GM18951 (cell line): ENCODE results near the gene MLLT3.

Experiments used
- POLR2A ChIP-seq: IDR thresholded peaks from 4 replicates; pipeline ENCODE4 v1.6.1; 2011; ENCODE audit warnings: mild to moderate bottlenecking; ENCODE audit not compliant: insufficient read length, insufficient read depth; ENCODE audit errors: extremely low read depth
- in situ Hi-C: fragments of 300-500 bp; cut with MboI; formaldehyde crosslinking; loops from one replicate; pipeline ENCODE4 v1.12.0; 2022; ENCODE audit warnings: low sequenced_read_pairs, mixed read lengths, inconsistent platforms; ENCODE audit not compliant: unreplicated experiment

The MLLT3 gene

DNA sequence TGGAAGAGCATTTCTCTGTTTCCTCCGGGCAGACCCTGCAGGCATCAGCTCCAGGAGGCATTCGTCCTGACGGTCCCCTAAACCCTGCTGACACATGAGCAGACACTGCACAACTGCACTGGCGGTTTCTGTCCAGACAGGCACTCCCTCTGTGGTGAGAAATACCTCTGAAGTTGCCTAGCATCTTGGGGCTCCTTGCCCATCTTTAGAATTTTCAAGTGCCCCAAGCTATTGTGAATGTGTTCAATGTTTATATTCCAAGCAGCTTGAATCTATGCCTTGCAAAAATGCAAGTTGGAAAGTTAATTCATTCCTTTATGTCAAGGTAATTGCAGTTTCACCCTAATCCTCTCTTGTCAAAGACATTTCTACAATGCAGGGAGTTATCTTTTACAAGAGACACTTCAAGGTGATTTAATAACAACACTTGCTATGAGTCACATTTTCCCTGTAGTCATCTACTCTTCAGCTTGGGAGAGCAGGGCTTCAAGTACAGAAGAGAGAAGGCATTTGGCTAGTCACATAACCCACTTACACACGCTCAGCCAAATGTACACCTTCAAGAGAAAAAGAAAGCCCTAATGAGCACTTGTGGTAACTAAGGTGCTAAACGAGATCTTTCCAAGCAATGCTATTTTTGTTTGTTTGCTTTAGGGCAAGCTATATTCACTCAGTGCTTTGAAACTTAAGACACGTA is 302.5 kb downstream of the MLLT3 start:
- TF ChIP-seq POLR2A = no peak
- in situ Hi-C loops = no loop called here

DNA sequence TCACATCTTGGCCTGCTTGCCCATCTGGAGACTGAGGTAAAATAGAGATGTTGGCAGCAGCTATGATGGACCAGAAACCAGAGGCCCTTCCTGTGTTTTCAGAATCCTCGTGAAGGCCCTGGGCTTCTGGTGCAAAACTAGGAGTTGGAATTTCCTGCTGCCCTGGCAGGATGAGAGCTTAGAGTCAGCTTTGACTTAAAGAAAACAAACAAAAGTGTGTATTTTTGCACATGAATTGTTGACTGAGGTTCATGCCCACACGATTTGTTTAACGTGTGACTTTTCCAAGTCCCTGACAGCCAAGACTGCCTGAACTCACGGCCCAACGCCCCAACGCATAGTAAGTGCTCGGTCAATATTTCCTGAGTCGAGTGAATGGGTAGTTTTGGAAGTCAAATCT is 303.1 kb downstream of the MLLT3 start:
- no peak for TF ChIP-seq POLR2A
- in situ Hi-C loops = no loop called here

DNA sequence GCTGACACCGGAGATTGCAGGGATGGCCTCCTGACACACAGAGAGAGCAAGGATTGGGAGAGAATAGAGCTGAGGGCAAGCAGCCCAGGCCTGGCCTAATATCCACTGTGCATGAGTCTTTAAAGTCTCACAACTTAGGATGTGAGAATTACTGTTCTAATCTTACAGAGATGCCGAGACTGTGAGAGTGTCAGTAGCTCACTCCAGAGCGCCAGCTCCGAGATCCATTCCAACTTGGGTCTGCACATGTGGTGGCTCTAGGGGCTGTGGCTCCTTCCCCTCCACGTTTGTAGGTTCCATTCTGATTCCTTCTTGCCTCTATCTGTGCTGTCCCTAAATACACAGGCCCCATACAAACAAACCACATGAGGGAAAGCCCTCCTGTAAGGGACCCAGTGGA is 304.6 kb downstream of the MLLT3 start:
- in situ Hi-C loops = no loop called here
- no peak for TF ChIP-seq POLR2A

DNA sequence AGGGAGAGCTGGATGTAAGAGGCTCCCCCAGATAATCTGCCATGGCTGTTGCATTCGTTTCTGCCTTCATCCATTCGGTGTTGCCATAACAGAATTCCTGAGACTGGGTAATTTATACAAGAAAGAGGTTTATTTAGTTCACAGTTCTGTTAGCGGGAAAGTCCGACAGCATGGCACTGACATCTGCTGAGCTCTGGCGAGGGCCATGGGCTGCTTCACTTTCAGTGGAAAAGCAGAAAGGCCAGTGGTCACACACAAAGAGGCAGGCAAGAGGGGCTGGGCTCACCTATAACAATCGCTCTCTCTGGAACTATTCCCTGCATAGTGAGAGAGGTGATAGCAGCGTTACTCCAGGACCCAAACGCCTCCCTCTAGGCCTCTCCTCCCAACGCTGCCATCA is 305.9 kb downstream of the MLLT3 start:
- in situ Hi-C loops = no loop called here
- no peak for TF ChIP-seq POLR2A

DNA sequence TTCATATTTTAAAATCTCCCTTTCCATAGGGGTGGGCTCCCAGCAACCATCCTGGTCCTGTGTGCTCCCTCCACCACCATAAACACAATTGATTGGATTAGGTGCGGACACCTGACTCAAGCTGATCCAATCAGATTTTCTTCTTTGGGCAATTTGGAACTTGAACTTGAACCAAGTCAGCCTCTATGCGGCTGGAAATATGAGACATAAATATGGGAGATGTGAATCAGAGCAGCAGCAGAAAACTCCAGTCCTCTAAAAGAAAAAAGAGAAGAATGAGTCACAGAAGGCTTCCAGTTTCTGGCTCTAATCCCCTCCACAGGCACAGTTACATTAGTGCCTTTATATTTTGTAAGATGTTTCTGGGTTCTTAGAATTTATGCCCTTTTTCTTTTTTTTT is 306.6 kb downstream of the MLLT3 start:
- in situ Hi-C loops = no loop called here
- no peak for TF ChIP-seq POLR2A

DNA sequence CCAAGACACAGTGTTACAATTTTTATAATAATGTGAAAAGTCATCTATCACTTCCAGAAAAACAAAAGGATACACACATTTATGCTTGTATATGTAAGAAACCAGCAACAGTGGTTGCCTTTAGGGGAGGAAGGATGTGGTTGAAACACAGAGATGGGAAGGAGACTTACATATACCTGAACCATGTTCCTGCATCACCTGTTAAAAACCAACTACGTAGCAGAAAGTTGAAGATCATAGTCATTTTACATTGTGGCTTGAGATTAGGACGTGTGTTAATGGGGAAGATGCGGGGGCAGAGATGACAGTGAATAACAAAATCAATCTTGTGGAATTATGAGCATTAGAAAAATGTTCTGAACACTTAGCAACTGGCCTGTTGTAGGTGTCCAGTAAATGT is 307.3 kb downstream of the MLLT3 start:
- no peak for TF ChIP-seq POLR2A
- in situ Hi-C loops = no loop called here

DNA sequence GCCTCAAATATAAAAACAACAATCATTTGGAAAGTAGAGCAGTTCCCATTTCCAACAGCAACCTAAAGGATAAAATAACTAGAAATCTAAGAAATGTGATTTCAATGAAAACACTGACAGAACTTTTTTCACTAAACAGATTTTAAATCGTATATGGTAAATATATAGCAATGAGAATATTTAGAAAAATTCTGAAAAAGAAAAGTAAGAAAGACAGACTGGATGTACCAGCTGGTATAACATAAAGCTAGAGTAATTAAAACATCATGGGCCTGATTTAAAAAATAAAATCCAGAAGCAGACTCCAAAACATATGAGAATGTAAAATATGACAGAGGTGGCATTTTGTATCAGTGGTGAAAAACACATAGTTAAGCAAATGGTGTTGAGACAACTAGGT is 308.9 kb downstream of the MLLT3 start:
- in situ Hi-C loops = no loop called here
- TF ChIP-seq POLR2A = no peak

DNA sequence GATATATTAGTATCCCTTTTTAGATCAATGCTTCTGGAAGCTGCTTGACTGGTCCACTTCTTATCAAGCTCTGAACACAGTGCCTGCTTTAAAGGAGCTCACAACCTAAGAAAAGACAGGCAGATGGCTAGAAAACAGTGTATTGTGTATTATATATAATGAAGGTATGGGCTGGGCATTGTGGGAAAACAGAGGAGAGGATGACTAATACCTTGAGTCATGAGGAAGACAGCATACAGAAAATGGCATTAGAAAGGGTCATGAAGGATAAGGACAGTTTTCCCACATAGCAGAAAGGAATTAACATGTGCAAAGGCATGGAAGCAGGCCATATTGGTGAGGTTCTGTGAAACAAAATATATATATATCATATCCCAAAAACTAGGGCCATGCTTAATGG is 309.6 kb downstream of the MLLT3 start:
- in situ Hi-C loops = no loop called here
- TF ChIP-seq POLR2A = no peak

DNA sequence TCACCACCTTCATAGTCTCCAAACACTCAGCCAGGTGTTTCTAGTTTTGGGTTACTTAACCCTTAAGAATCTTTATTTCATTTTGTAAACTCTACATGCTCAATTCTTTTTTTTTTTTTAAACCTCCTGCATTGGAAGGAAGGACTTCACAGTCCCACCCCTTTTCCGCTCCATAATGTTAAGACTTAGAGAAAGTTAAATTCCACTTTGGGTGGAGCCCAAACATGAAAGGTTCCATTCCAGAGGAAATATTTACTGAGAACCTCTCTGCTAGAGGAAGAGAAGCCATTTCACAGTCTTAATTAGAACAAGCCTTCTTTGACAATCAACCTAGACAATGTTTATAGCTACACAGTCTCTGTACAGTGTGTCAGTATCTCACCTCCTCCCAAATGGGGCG is 312.3 kb downstream of the MLLT3 start:
- in situ Hi-C loops = no loop called here
- TF ChIP-seq POLR2A = no peak

DNA sequence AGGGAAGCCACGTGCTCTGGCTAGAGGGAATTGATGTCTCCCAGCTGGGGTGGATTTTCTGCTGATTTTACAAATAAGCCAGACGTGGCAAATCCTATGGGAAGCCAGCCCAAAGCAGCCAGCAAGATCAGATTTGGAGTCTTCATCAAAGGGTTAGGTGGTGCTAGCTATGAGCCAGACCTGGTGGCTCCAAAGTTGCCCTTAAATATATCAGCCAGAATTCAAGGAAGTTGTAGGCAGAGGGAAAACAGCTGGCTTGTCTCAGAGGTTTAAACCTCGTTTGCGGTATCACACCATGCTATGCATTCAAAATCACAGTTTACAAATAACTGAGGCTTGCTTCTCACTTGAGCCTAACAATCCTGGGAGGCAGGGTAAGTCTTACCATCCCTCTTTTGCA is 313.2 kb downstream of the MLLT3 start:
- in situ Hi-C loops = no loop called here
- TF ChIP-seq POLR2A = no peak

DNA sequence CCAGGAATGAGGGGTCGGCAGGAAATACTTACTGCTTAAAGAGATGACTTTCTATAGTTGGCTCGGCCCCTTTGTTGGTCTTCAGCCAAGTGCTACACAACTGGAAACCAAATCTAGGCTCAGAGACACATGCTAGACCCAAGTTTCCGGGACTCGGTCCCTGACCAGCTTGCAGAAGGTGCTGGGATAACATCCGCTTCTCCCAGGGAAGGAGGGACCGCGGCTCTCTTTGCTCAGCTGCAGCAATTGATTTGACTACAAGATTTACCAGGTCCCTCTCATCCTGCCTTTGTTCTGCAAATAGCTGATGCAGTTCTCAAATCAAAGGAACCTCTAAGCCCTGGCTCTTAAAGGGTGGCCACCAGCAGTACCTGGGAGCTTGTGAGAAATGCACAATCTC is 314.7 kb downstream of the MLLT3 start:
- in situ Hi-C loops = no loop called here
- no peak for TF ChIP-seq POLR2A

DNA sequence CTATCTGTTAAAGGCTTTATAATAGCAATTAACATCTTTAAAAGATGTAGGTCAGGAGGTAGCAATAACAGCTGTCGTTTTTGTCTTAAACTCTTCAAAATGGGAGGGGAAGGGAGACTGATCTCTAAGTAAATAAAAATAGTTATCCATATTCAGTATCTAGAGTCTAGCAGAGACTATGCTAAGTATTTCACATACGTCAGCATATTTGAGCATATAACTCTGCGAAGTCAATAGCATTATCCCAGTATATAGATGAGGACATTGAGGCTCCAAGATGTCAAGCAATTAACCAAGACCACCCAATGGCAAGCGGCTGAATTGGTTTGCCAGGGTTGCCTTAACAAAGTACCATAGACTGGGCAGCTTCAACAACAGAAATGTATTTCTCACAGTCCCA is 316.8 kb downstream of the MLLT3 start:
- no peak for TF ChIP-seq POLR2A
- in situ Hi-C loops = no loop called here

DNA sequence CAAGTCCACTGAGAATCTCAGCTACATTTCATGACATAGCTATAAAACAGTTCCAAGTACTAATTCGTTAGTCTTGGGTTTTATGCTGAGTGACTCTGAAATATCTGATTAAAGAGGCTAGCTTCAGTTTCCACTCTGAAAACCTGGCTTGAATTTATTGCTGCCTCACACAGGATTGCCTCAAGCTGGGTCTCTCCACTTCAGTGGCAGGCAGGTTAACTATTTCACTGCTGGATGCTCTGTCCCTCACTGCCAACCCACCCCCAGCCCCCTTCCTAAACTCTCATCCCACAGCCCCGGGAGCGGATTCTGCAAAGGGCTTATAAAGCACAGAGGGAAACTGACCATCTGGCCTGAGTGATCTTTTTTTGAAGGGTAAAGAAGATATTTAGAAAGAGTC is 318.3 kb downstream of the MLLT3 start:
- TF ChIP-seq POLR2A = no peak

DNA sequence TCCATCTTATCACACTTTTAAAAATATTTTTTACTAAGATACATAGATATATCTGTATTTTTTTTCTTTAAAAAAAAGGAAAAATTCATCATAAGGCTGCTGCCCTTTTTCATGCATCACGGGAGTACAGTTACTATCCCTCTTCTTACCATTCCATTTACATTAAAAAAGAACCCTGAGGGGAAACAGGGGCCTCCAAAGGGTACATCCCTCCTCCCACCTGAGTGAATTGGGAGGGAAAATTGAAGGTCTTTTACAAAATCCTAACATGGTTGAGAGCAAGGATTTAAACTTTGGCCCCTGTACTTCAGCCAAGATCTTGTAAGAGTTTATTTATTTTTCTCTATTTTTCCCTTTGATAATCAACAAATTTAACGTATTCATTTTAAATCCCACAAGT is 319.2 kb downstream of the MLLT3 start:
- no peak for TF ChIP-seq POLR2A
- in situ Hi-C loops = no loop called here

More for the DNA sequence above, 318.3 kb downstream of the MLLT3 start:
- in situ Hi-C loops = no loop called here

DNA sequence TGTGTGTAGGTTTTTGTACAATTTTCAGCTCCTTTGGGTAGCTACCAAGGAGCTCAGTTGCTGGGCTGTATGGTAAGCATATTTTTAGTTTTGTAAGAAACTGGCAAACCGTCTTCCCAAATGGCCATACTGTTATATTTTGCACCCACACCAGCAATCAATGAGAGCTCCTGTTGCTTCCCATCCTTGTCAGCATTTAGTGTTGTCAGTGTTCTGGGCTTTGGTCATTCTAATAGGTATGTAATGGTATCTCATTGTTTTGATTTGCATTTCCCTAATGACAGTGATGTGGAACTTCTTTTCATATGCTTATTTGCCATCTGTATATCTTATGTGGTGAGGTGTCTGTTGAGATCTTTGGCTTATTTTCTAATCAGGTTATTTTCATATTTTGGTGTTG is 320.1 kb downstream of the MLLT3 start:
- in situ Hi-C loops = no loop called here
- no peak for TF ChIP-seq POLR2A
